ENCODE results near the gene TSPAN11.

Gene TSPAN11

GRCh38 chr12:30942936-30943335, 16.4 kb downstream of the TSPAN11 start:
- TF ChIP-seq POLR2AphosphoS5 (IDR thresholded peaks at IDR 0.05; ENCODE audit: low read depth, low read length) (no peak), TAF1 (IDR thresholded peaks at IDR 0.05; ENCODE audit: borderline replicate concordance, insufficient read depth, low read length) (no peak), REST (IDR thresholded peaks at IDR 0.05; ENCODE audit: insufficient read depth in 1 of 2, low read depth in 2 of 2, low read length in 2 of 2) (no peak), SIN3A (IDR thresholded peaks at IDR 0.05; ENCODE audit: borderline replicate concordance, insufficient read depth, low read length) (no peak), FOXP2 (optimal IDR thresholded peaks at IDR 0.05; ENCODE audit: borderline replicate concordance, extremely low read depth, extremely low read length, insufficient read depth) (no peak)

GRCh38 chr12:30945443-30946164, 19.1 kb downstream of the TSPAN11 start:
- TF ChIP-seq POLR2AphosphoS5 (IDR thresholded peaks at IDR 0.05; ENCODE audit: low read depth, low read length) = no peak
- no peak for TF ChIP-seq REST (IDR thresholded peaks at IDR 0.05; ENCODE audit: insufficient read depth in 1 of 2, low read depth in 2 of 2, low read length in 2 of 2)
- TF ChIP-seq SIN3A (IDR thresholded peaks at IDR 0.05; ENCODE audit: borderline replicate concordance, insufficient read depth, low read length) = no peak
- no peak for TF ChIP-seq TAF1 (IDR thresholded peaks at IDR 0.05; ENCODE audit: borderline replicate concordance, insufficient read depth, low read length)
- TF ChIP-seq FOXP2 (optimal IDR thresholded peaks at IDR 0.05; ENCODE audit: borderline replicate concordance, extremely low read depth, extremely low read length, insufficient read depth) = no peak

- TF ChIP-seq FOXP2 (optimal IDR thresholded peaks at IDR 0.05; ENCODE audit: borderline replicate concordance, extremely low read depth, extremely low read length, insufficient read depth) (no peak), TAF1 (IDR thresholded peaks at IDR 0.05; ENCODE audit: borderline replicate concordance, insufficient read depth, low read length) (no peak), POLR2AphosphoS5 (IDR thresholded peaks at IDR 0.05; ENCODE audit: low read depth, low read length) (no peak), SIN3A (IDR thresholded peaks at IDR 0.05; ENCODE audit: borderline replicate concordance, insufficient read depth, low read length) (no peak), REST (IDR thresholded peaks at IDR 0.05; ENCODE audit: insufficient read depth in 1 of 2, low read depth in 2 of 2, low read length in 2 of 2) (no peak)
Observed at GRCh38 chr12:30952015-30952414, 25.5 kb downstream of the TSPAN11 start.

GRCh38 chr12:30953257-30953656, 26.7 kb downstream of the TSPAN11 start:
- no peak for TF ChIP-seq REST (IDR thresholded peaks at IDR 0.05; ENCODE audit: insufficient read depth in 1 of 2, low read depth in 2 of 2, low read length in 2 of 2)
- no peak for TF ChIP-seq SIN3A (IDR thresholded peaks at IDR 0.05; ENCODE audit: borderline replicate concordance, insufficient read depth, low read length)
- no peak for TF ChIP-seq FOXP2 (optimal IDR thresholded peaks at IDR 0.05; ENCODE audit: borderline replicate concordance, extremely low read depth, extremely low read length, insufficient read depth)
- no peak for TF ChIP-seq TAF1 (IDR thresholded peaks at IDR 0.05; ENCODE audit: borderline replicate concordance, insufficient read depth, low read length)
- no peak for TF ChIP-seq POLR2AphosphoS5 (IDR thresholded peaks at IDR 0.05; ENCODE audit: low read depth, low read length)
